ENCODE data around the gene CDKN2A. TPM values are rescaled to one million over a fixed set of nuclear protein-coding genes. Genes with fewer than 3 reads are reported as not detected.

The CDKN2A gene
- total RNA-seq, 1 experiment from 2014 or later = 88.7 TPM

GRCh38 chr9:21933865-21934264 is 60.3 kb downstream of the CDKN2A start:
- Histone ChIP-seq H3K79me2 (ENCODE audit: low read length) (no peaks in the 10 kb centered on the region), H3K9me3 (ENCODE audit: low read length) (no peaks in the 10 kb centered on the region), H2AFZ (ENCODE audit: low read length) (no peak overlapping the region), H3K4me2 (ENCODE audit: low read depth, low read length, poor library complexity, severe bottlenecking) (peak overlapping the region; percentile 21), H3K36me3 (ENCODE audit: insufficient read depth, low read length) (no peaks in the 10 kb centered on the region), H4K20me1 (ENCODE audit: insufficient read depth, low read depth, low read length) (no peaks in the 10 kb centered on the region), H3K9ac (ENCODE audit: low read length) (no peak overlapping the region), H3K27ac (ENCODE audit: low read length) (peak overlapping the region; percentile 25; the same call in 1 of the 2 replicates), H3K4me3 (ENCODE audit: low read length) (no peak overlapping the region), H3K9me2 (replicated peaks; ENCODE audit: insufficient read depth, low read length) (no peaks in the 10 kb centered on the region), H3K4me1 (ENCODE audit: low read length) (peaks cover 27% of the 10 kb centered on the region), H3K27me3 (ENCODE audit: low read length) (no peaks in the 10 kb centered on the region)
- peak; percentile 47 for DNase-seq

- DNase-seq = peak; percentile 66
- H3K36me3 ChIP-seq (ENCODE audit: insufficient read depth, low read length) = no peaks in the 10 kb centered on the region
- no peak overlapping the region for H3K9ac ChIP-seq (ENCODE audit: low read length)
- no peak overlapping the region for H3K4me3 ChIP-seq (ENCODE audit: low read length)
- peak overlapping the region; percentile 25 for H3K27ac ChIP-seq (ENCODE audit: low read length)
- no peaks in the 10 kb centered on the region for H3K79me2 ChIP-seq (ENCODE audit: low read length)
- peaks cover 27% of the 10 kb centered on the region for H3K4me1 ChIP-seq (ENCODE audit: low read length)
- peak overlapping the region; percentile 21 for H3K4me2 ChIP-seq (ENCODE audit: low read depth, low read length, poor library complexity, severe bottlenecking)
- H4K20me1 ChIP-seq (ENCODE audit: insufficient read depth, low read depth, low read length) = no peaks in the 10 kb centered on the region
- H3K9me3 ChIP-seq (ENCODE audit: low read length) = no peaks in the 10 kb centered on the region
- no peaks in the 10 kb centered on the region for H3K27me3 ChIP-seq (ENCODE audit: low read length)
- H2AFZ ChIP-seq (ENCODE audit: low read length) = peak overlapping the region; percentile 15; the same call in 1 of the 2 replicates
- no peaks in the 10 kb centered on the region for H3K9me2 ChIP-seq (replicated peaks; ENCODE audit: insufficient read depth, low read length)
These were observed 60.9 kb downstream of the CDKN2A start for GRCh38 chr9:21933281-21933680.

- H3K9me3 ChIP-seq (ENCODE audit: low read length) = no peaks in the 10 kb centered on the region
- H3K4me3 ChIP-seq (ENCODE audit: low read length) = no peak overlapping the region
- no peaks in the 10 kb centered on the region for H3K36me3 ChIP-seq (ENCODE audit: insufficient read depth, low read length)
- no peak overlapping the region for H3K9ac ChIP-seq (ENCODE audit: low read length)
- H3K4me2 ChIP-seq (ENCODE audit: low read depth, low read length, poor library complexity, severe bottlenecking) = no peak overlapping the region
- H3K27ac ChIP-seq (ENCODE audit: low read length) = no peak overlapping the region
- no peak overlapping the region for H2AFZ ChIP-seq (ENCODE audit: low read length)
- H3K79me2 ChIP-seq (ENCODE audit: low read length) = no peaks in the 10 kb centered on the region
- H3K27me3 ChIP-seq (ENCODE audit: low read length) = no peaks in the 10 kb centered on the region
- no peak for DNase-seq
- peaks cover 27% of the 10 kb centered on the region for H3K4me1 ChIP-seq (ENCODE audit: low read length)
- H4K20me1 ChIP-seq (ENCODE audit: insufficient read depth, low read depth, low read length) = no peaks in the 10 kb centered on the region
- no peaks in the 10 kb centered on the region for H3K9me2 ChIP-seq (replicated peaks; ENCODE audit: insufficient read depth, low read length)
These were observed 62.8 kb downstream of the CDKN2A start for GRCh38 chr9:21931428-21931827.

GRCh38 chr9:21927752-21928151 is 66.4 kb downstream of the CDKN2A start:
- H3K4me3 ChIP-seq (ENCODE audit: low read length) = no peak overlapping the region
- H3K4me2 ChIP-seq (ENCODE audit: low read depth, low read length, poor library complexity, severe bottlenecking) = no peak overlapping the region
- no peaks in the 10 kb centered on the region for H3K27me3 ChIP-seq (ENCODE audit: low read length)
- DNase-seq = no peak
- no peaks in the 10 kb centered on the region for H4K20me1 ChIP-seq (ENCODE audit: insufficient read depth, low read depth, low read length)
- H3K27ac ChIP-seq (ENCODE audit: low read length) = no peak overlapping the region
- no peaks in the 10 kb centered on the region for H3K79me2 ChIP-seq (ENCODE audit: low read length)
- H3K4me1 ChIP-seq (ENCODE audit: low read length) = peaks cover 5% of the 10 kb centered on the region
- H3K9me3 ChIP-seq (ENCODE audit: low read length) = no peaks in the 10 kb centered on the region
- H3K9ac ChIP-seq (ENCODE audit: low read length) = no peak overlapping the region
- no peaks in the 10 kb centered on the region; the same call in 1 of the 2 replicates for H3K9me2 ChIP-seq (replicated peaks; ENCODE audit: insufficient read depth, low read length)
- no peak overlapping the region for H2AFZ ChIP-seq (ENCODE audit: low read length)
- H3K36me3 ChIP-seq (ENCODE audit: insufficient read depth, low read length) = no peaks in the 10 kb centered on the region

- H3K9me2 ChIP-seq (replicated peaks; ENCODE audit: insufficient read depth, low read length) = no peaks in the 10 kb centered on the region; the same call in 1 of the 2 replicates
- no peak overlapping the region for H2AFZ ChIP-seq (ENCODE audit: low read length)
- no peaks in the 10 kb centered on the region for H3K9me3 ChIP-seq (ENCODE audit: low read length)
- H3K27ac ChIP-seq (ENCODE audit: low read length) = no peak overlapping the region
- H3K27me3 ChIP-seq (ENCODE audit: low read length) = no peaks in the 10 kb centered on the region
- DNase-seq = no peak
- H3K36me3 ChIP-seq (ENCODE audit: insufficient read depth, low read length) = no peaks in the 10 kb centered on the region
- no peak overlapping the region for H3K4me2 ChIP-seq (ENCODE audit: low read depth, low read length, poor library complexity, severe bottlenecking)
- H3K79me2 ChIP-seq (ENCODE audit: low read length) = no peaks in the 10 kb centered on the region
- H3K9ac ChIP-seq (ENCODE audit: low read length) = no peak overlapping the region
- no peak overlapping the region for H3K4me3 ChIP-seq (ENCODE audit: low read length)
- no peaks in the 10 kb centered on the region for H4K20me1 ChIP-seq (ENCODE audit: insufficient read depth, low read depth, low read length)
- H3K4me1 ChIP-seq (ENCODE audit: low read length) = peaks cover 5% of the 10 kb centered on the region
These were observed 70.5 kb downstream of the CDKN2A start for GRCh38 chr9:21923694-21924093.

DNA sequence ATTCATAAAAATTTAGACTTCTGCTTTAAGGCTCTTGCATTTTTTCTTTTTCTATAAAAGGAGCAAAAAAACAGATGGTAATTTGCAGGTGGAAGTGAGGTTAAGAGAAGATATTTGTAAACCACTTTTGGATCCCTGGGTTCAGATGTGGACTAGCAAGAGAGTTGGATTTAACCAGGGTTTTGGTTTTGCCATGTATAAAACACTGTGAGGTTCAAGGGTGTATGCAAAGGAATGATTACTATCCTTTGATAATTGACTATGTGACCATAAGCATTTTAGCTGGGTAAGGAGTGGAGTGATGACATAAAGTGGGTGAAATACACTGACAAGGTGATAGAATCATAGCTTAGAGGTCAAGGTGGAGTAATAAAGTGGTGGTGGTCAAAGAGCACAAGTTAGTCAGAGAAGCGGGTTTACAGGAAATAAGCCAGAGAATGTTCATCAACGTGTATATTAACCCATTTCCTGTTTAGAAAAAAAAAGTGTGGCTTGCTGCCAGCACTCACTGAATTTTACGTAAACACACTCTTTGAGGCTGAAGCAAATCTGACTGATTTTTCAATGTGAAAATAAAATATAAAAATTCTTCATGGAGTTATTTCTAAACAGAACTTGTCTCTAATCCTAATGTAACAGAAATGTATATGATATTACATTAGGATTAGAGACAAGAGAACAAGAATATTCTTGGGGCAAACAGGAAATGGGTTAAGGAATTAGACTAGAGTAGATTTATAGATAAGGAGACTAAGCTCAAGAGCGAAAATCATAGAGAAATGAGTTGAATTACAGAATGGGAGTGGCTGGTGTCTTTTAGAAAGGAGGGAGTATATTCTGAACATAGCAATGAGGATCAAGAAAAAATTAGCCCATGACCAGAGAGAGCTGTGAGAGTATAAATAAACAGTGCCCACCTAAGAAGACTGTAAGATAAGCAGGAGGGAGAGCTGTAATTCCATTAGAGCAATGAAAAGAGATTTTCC is 74.5 kb downstream of the CDKN2A start:
- H3K9ac ChIP-seq (ENCODE audit: low read length) = no peak overlapping the region
- no peaks in the 10 kb centered on the region for H3K27me3 ChIP-seq (ENCODE audit: low read length)
- no peaks in the 10 kb centered on the region; the same call in 1 of the 2 replicates for H3K9me2 ChIP-seq (replicated peaks; ENCODE audit: insufficient read depth, low read length)
- H4K20me1 ChIP-seq (ENCODE audit: insufficient read depth, low read depth, low read length) = no peaks in the 10 kb centered on the region
- H3K27ac ChIP-seq (ENCODE audit: low read length) = no peak overlapping the region
- H3K9me3 ChIP-seq (ENCODE audit: low read length) = no peaks in the 10 kb centered on the region
- DNase-seq = no peak
- H2AFZ ChIP-seq (ENCODE audit: low read length) = 0 out of 2 replicates have a peak overlapping the region, but pooled peaks have one; percentile 40
- no peak overlapping the region for H3K4me2 ChIP-seq (ENCODE audit: low read depth, low read length, poor library complexity, severe bottlenecking)
- no peaks in the 10 kb centered on the region for H3K36me3 ChIP-seq (ENCODE audit: insufficient read depth, low read length)
- peaks cover 18% of the 10 kb centered on the region for H3K4me1 ChIP-seq (ENCODE audit: low read length)
- H3K4me3 ChIP-seq (ENCODE audit: low read length) = no peak overlapping the region
- no peaks in the 10 kb centered on the region for H3K79me2 ChIP-seq (ENCODE audit: low read length)

Other genes starting within 250 kb of the CDKN2A start
- 29.2 and 38.7 TPM in 2 replicates for gene MTAP, start 191.8 kb downstream of the CDKN2A start, total RNA-seq (2014; rRNA removed; shearing (Covaris generic); ENCODE audit: low replicate concordance)
- 14.5 and 35.3 TPM in 2 replicates for gene CDKN2B-AS1, start 399 bp upstream of the CDKN2A start, total RNA-seq (2014; rRNA removed; shearing (Covaris generic); ENCODE audit: low replicate concordance)
- gene CDKN2B, start 14.9 kb upstream of the CDKN2A start, total RNA-seq (2014; rRNA removed; shearing (Covaris generic); ENCODE audit: low replicate concordance) = 2.0 and 4.3 TPM in 2 replicates

Data from Karpas-422 (cell line).